Stomach (tissue), 9 donors: Measurements from ENCODE around the gene XRCC5. TPM values are rescaled to one million over a fixed set of nuclear protein-coding genes. Genes with fewer than 3 reads are reported as not detected.

ENCODE experiments used
- DNase-seq, 2 donors: peaks; one replicate each; pipeline versions ENCODE4 v3.0.0 to v3.0.0-alpha.2; 2013 to 2019
- H3K27ac ChIP-seq, 5 donors: fragments of 200-600 bp in 4 of 5; sonication (generic) in 4 of 5; one replicate each; pipeline ENCODE4 v1.5.1; 2013 to 2019; ENCODE audit warnings: mild to moderate bottlenecking in 1 of 5, moderate library complexity in 1 of 5
- H3K27me3 ChIP-seq, 3 donors: fragments of 200-600 bp; sonication (generic); one replicate each; pipeline ENCODE4 v1.5.1; 2017 to 2019; ENCODE audit warnings: mixed run types in 1 of 3
- H3K36me3 ChIP-seq, 4 donors: fragments of 200-600 bp; sonication (generic); 1 replicate in 3 of 4; 2 replicates in 1 of 4; pipeline ENCODE4 v1.5.1; 2016 to 2019
- H3K4me1 ChIP-seq, 4 donors: fragments of 200-600 bp; sonication (generic); one replicate each; pipeline ENCODE4 v1.5.1; 2016 to 2019
- H3K4me3 ChIP-seq, 4 donors: fragments of 200-600 bp; sonication (generic) in 3 of 4; one replicate each; pipeline ENCODE4 v1.5.1; 2016 to 2019; ENCODE audit warnings: mild to moderate bottlenecking in 1 of 4
- H3K9me3 ChIP-seq, 4 donors: fragments of 200-600 bp; sonication (generic); one replicate each; pipeline ENCODE4 v1.5.1; 2016 to 2019
- CTCF ChIP-seq, 7 experiments: fragments of 450-650 bp in 4 of 7; fragments of 200-600 bp in 3 of 7; sonication (generic) in 3 of 7; IDR thresholded peaks; one replicate each; pipeline ENCODE4 v1.5.1; 2016 to 2019; ENCODE audit warnings: antibody characterized with exemption in 7 of 7, control low read depth in 2 of 7, mild to moderate bottlenecking in 1 of 7
- EP300 ChIP-seq: sonication (generic); formaldehyde crosslinking; IDR thresholded peaks from one replicate; pipeline ENCODE4 v1.6.1; 2017; ENCODE audit warnings: antibody characterized with exemption
- POLR2A ChIP-seq, 4 donors: fragments of 450-650 bp; IDR thresholded peaks; one replicate each; pipeline ENCODE4 v1.6.1; 2016; ENCODE audit warnings: antibody characterized with exemption in 4 of 4, control low read depth in 2 of 4, mild to moderate bottlenecking in 1 of 4, moderate library complexity in 1 of 4
- POLR2AphosphoS5 ChIP-seq, 3 donors: sonication (generic); formaldehyde crosslinking; IDR thresholded peaks; one replicate each; pipeline ENCODE4 v1.6.1; 2016; ENCODE audit warnings: antibody characterized with exemption in 3 of 3
- WGBS, 5 donors: extraction: QIAGEN DNeasy Blood & Tissue Kit in 3 of 5; methylation state at CpG; one replicate each; pipeline versions ENCODE4 v1.1.5 to v1.1.7; 2013 to 2018; 5-methylcytosine and 5-hydroxymethylcytosine counted together
- intact Hi-C: fragments of 100-400 bp; cut with DNase I; formaldehyde crosslinking; loops from one replicate; pipeline ENCODE4 v1.15.1; 2023; ENCODE audit warnings: low total_unique reads
- polyA plus RNA-seq, 3 donors: library from polyadenylated mRNA; stranded (reverse); fragments of 200-250 nt; gene quantifications; one replicate each; pipeline ENCODE4 v1.2.3, GENCODE V29; 2013
- total RNA-seq, 5 donors: library from RNA; depleted of rRNA; stranded (reverse); fragments of >200 nt; gene quantifications; one replicate each; pipeline versions ENCODE4 v1.1.0 to v1.2.3, GENCODE V29; 2014 to 2016
- donor health status: healthy with polysubstance abuse.
- donor health status: Bipolar disorder and iron deficiency.
- donor health status: healthy.

Gene XRCC5
- total and polyA plus RNA-seq, 8 donors = 70.2 to 302 (median 92.9) TPM

DNA sequence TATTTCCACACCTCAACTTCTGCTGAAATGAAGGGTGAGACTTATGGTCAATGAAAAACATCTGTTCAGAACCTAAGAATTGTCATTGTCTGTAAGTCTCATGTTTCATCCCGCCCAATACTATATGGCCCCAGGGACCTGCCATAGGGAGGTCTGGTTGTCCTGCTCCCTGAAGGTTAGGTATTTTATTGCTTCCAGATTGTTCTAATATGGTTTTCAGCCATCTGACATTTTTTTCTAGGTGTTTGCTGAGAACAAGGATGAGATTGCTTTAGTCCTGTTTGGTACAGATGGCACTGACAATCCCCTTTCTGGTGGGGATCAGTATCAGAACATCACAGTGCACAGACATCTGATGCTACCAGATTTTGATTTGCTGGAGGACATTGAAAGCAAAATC lies 7.3 kb downstream of the XRCC5 start:
- WGBS, 5 donors = 87 to 100% (median 97%) methylated on average over 1 of the region's 1 CpG
- H3K9me3 ChIP-seq = no peaks in the 10 kb centered on the region
- DNase-seq = no peak
- H3K36me3 ChIP-seq = peaks cover 11 to 86% (median 84%) of the 10 kb centered on the region in 4 donors
- H3K27ac ChIP-seq = no peak overlapping the region
- intact Hi-C loops = no loop called here
- no peaks in the 10 kb centered on the region for H3K27me3 ChIP-seq
- H3K4me1 ChIP-seq = peaks cover 21 to 81% (median 56%) of the 10 kb centered on the region in 4 donors
- no peak for TF ChIP-seq CTCF (IDR thresholded peaks at IDR 0.05)
- no peak for TF ChIP-seq POLR2A (IDR thresholded peaks at IDR 0.05)
- TF ChIP-seq POLR2AphosphoS5 (IDR thresholded peaks at IDR 0.05) = no peak
- no peak for TF ChIP-seq EP300
- no peak overlapping the region for H3K4me3 ChIP-seq

DNA sequence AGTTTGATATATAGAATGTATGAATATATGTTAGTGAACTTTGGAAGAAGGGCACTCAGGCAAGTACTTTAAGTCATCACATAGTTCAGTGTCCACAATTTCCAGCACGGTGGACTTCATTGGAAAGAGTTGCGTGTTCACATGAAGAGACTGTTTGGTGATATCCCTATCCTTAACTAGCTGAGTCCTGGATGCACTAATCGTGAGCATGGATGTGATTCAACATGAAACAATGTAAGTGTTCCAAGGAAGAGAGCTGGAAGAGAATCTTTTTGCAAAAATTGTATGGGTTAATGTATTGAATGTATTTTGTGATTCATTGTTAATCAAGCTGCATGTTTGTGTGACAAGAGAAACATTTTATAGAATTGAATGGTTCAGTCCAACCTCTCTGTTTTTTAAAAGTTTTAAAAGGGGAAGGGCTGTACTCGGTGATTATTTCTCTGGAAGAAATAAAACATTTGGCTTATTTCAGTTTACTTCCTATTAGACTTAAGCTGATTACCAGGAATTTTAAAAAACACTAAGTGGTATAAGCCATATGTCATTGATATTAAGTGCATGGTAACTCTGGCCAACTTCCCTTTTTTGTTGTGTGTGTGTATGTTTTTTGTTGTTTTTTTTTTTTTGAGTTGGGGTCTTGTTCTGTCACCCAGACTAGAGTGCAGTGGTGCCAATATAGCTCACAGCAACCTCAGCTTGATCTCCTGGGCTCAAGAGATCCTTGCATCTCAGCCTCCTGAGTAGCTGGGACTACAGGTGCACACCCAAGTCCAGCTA lies 8.6 kb downstream of the XRCC5 start:
- H3K4me3 ChIP-seq = no peak overlapping the region
- intact Hi-C loops = no loop called here
- H3K9me3 ChIP-seq = no peaks in the 10 kb centered on the region
- WGBS, 5 donors = 73 to 80% (median 79%) methylated on average over 4 of the region's 4 CpGs
- TF ChIP-seq CTCF (IDR thresholded peaks at IDR 0.05) (no peak), EP300 (no peak), POLR2A (IDR thresholded peaks at IDR 0.05) (no peak), POLR2AphosphoS5 (IDR thresholded peaks at IDR 0.05) (no peak)
- no peak overlapping the region for H3K27ac ChIP-seq
- DNase-seq = no peak
- H3K36me3 ChIP-seq = peaks cover 24 to 86% (median 84%) of the 10 kb centered on the region in 4 donors
- H3K4me1 ChIP-seq = peaks cover 13 to 68% (median 44%) of the 10 kb centered on the region in 4 donors
- H3K27me3 ChIP-seq = no peaks in the 10 kb centered on the region

DNA sequence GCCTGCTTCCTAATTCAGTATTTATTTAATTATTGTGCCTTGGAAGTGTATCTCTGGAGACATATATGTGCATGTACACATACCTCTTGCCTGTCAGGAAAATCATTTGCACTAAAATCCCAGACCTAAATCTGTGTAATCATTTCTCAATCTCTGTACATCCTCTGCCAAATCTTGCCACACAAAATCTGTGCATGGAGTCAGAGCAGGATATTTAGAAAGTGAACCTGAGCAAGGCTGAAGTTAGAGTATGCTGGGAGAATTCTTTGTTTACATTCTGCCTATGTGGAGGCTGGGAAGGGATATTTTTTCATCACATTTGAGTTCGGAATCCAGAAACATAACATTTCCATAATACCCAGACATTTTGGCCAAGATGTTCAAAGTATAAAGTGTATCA lies 9.3 kb downstream of the XRCC5 start:
- peaks cover 13 to 61% (median 38%) of the 10 kb centered on the region in 4 donors for H3K4me1 ChIP-seq
- no peaks in the 10 kb centered on the region for H3K27me3 ChIP-seq
- no peak overlapping the region for H3K4me3 ChIP-seq
- no peak overlapping the region for H3K27ac ChIP-seq
- peaks cover 28 to 86% (median 84%) of the 10 kb centered on the region in 4 donors for H3K36me3 ChIP-seq
- intact Hi-C loops = no loop called here
- WGBS, 5 donors = 79 to 97% (median 90%) methylated on average over 1 of the region's 1 CpG
- TF ChIP-seq POLR2A (IDR thresholded peaks at IDR 0.05) = no peak
- TF ChIP-seq CTCF (IDR thresholded peaks at IDR 0.05) = no peak
- no peak for TF ChIP-seq POLR2AphosphoS5 (IDR thresholded peaks at IDR 0.05)
- TF ChIP-seq EP300 = no peak
- no peaks in the 10 kb centered on the region for H3K9me3 ChIP-seq
- DNase-seq = no peak

- H3K9me3 ChIP-seq = no peaks in the 10 kb centered on the region
- no peak for DNase-seq
- H3K27me3 ChIP-seq = no peaks in the 10 kb centered on the region
- TF ChIP-seq CTCF (IDR thresholded peaks at IDR 0.05) (no peak), POLR2A (IDR thresholded peaks at IDR 0.05) (no peak), EP300 (no peak), POLR2AphosphoS5 (IDR thresholded peaks at IDR 0.05) (no peak)
- intact Hi-C loops = no loop called here
- H3K4me3 ChIP-seq = no peak overlapping the region
- no peak overlapping the region for H3K27ac ChIP-seq
- peaks cover 15 to 54% (median 31%) of the 10 kb centered on the region in 4 donors for H3K4me1 ChIP-seq
- WGBS, 5 donors = 74 to 84% (median 78%) methylated on average over 2 of the region's 2 CpGs
- peaks cover 33 to 86% (median 84%) of the 10 kb centered on the region in 4 donors for H3K36me3 ChIP-seq
Observed at GRCh38 chr2:216119146-216119545, 10.0 kb downstream of the XRCC5 start.
